GM03348 (cell line): ENCODE measurements around the gene THRA.

Experiments used
- DNase-seq: peaks from one replicate; pipeline ENCODE4 v3.0.0; 2012; ENCODE audit warnings: low spot score

THRA gene

DNA sequence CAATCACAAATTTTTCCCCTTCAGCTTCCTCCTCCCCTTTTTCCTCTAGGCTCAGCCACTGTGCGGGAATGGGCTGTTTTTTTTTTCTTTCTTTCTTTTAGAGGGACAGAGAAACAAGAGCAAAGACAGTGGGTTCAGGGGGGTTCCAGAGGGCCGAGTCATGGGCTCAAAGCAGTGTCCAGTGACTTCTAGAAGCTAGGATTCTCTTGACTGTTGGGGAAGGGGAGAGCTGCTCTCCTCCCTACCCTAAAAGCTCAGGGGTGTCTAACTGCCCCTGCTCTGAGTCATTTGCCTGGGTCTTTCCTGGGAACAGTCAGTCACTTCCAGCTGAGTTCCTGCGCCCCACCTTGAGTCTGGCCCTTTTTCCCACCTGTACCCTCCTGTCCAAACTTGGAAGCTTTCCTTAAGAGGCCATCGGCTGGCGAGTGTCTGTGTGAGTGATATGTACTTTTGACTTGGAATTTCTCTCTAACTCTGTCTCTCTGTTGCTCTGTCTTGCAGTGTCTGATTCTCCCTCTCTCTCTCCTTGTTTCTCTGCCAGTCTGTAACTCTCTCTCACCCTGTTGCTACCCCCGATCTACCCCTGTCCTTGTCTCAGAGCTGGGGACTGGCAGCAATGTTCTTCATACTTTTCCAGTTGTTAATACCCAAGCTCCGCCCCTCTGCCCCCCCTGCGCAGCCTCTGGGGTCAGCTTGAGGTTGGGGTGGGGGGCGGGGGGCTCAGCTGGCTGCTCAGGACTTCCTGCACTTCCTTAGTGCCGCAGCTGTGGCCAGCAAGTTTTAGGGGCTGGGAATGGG is 2.4 kb downstream of the THRA start:
- peak; percentile 43 for DNase-seq

DNA sequence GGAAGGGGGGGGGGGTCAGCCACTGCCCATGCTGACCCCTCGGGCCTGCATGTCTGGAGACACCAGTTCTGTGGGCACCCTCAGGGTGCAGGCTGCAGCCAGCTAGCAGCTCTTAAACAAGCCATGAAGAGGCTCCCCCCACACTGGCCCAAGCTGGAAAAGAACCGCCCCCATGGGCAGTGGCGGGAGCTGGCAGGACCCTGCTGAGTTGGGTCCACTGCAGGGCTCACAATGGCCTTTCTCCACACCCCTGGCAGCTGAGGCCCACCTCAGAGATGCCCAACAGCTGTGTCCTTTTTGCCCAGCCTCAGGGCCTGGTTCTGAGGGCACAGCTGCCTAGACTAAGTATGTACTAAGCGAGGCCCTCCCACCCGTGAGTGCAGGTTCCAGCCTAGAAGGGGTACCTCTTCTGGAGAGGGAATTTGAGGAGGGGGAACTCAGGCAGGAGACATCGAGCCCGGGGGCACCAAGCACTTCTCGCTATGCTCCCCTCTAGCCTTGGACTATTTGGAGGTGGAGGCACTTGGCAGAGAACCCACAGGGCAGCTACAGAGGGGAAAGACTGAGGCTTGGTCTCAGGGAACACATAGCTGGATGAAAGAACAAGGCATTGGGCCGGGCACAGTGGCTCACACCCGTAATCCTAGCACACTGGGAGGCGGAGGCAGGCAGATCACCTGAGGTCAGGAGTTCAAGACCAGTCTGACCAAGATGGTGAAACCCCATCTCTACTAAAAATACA is 3.2 kb downstream of the THRA start:
- no peak for DNase-seq

DNA sequence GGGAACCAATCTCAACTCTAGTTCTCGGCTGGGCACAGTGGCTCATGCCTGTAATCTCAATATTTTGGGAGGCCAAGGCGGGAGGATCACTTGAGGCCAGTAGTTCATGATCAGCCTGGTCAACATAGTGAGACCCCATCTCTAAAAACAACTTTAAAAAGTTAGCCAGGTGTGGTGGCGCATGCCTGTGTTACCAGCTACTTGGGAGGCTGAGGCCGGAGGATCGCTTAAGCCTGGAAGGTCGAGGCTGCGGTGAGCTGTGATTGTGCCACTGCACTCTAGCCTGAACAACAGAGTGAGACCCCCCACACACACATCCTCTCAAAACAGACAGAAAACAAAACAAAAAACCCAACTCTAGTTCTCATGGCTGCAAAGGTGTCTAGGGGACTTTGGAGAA is 4.9 kb downstream of the THRA start:
- DNase-seq, result no peak

DNA sequence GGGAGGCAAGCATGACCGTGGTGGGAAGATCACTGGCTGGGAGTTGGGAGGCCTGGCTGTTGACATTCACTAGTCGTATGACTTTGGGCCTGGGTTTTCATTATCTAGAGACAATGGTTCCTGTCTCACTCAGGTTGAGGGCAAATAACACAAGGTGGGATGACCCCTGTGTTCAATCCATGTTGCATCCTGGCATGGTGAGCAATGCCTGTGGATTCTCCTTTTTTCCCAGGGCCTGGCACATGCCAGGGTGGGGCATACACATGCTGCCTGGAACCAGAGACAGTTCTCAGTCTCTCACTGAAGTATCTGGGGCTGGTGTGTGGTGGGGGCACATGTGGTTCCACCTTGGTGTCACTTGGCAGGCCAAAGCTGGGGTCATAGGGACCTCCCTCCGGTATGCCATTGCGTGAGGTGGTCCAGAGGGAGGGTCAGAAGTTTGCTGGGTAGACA is 5.4 kb downstream of the THRA start:
- no peak for DNase-seq

DNA sequence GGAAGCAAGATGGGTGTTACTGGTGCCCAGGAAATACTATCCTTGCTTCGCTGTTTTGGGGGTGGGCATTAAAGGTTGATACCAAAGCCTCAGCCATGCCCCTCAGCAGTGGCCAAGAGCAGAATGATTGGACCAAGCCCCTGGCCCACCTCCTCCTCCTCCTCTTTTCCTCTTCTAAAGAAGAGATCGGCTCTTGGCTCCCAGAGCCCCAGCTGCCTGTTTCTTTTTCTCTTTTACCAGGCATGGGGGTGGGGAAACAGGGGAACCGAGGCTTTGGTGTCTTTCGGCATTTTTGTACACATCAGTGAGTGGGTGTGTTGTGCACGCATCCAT is 5.8 kb downstream of the THRA start:
- no peak for DNase-seq

DNA sequence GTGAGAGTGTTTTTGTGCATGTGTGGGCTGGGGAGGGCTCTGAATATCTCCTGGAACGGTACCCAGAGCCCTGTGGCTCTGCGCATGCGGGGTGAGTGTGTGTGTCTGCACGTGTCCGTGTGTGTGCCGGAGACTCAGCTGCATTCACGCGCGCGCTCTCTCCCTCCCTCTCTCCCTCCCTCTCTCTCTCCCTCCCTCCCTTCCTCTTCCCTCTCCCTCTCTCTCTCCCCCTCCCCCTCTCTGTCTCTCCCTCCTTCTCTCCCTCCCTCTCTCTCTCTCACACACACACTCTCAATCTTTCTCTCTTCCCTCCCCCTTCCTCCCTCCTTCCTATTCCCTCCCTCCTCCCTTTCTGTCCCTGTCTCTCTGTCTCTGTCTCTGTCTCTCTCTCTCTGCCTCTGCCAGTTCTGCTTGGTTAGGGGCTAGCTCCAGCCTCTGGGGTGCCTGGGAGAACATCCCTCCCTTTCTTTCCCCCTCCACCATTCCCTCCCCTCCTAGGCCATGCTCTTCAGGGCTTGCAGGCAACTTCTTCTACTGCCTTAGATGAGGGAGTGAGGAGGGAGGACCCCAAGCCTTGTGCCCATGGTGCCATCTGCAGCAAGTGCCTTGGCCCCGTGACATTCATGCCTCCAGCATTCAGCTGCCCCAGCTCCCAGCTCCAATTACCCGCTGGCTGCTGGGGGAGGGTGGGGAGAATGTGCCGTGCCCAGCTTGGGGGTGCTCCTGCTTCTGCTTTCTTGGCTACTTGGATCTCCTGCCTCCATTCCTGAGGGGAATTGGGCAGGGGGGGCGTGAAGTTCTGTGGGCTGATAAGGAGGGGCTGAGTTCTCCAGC is 6.4 kb downstream of the THRA start:
- peak; percentile 87 for DNase-seq

DNA sequence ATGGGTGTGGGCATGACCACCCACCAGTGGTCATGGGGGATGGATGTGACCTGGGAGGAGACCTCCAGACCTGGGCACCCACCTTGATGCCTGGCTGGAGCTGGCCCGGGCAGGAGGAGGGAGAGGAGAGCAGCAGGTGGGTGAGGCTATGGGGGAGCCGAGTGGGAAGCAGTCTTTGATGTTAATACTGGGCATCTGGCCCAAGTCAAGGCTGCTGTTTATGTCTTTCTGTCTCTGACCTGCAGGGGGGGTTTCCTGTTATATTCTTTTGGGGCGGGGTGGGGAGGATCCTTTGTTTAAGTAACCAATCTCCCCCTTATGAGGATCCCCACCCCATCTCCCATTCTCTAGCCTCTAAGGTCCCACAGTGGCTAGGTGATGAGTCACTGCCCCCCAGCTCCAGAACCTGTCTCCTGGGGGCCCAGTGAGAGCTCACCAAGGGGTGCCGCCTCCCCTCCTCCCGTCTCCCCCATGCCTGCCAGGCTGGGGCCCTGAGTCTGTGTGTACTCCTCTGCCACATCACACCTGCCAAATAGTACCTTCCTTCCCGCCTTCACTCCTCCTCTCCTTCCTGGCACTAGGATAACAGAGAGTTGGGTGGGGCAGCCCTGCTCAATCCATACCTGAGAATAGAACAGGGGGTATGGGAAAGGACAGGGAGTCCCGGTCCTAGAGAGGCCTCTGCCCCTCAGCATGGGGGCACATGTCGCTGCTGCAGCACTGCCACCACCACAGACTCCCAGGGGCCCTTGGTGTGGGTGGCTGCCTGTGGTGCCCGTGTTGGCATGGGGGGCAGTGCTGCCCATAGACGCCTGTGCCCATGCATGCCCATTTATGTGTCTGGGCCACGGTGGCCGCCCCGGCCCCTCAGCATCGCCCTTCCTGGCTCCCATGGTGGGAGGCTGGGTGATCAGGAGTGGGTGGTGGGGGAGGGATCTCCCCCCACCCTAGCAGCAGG is 7.3 kb downstream of the THRA start:
- peak; percentile 46 for DNase-seq

DNA sequence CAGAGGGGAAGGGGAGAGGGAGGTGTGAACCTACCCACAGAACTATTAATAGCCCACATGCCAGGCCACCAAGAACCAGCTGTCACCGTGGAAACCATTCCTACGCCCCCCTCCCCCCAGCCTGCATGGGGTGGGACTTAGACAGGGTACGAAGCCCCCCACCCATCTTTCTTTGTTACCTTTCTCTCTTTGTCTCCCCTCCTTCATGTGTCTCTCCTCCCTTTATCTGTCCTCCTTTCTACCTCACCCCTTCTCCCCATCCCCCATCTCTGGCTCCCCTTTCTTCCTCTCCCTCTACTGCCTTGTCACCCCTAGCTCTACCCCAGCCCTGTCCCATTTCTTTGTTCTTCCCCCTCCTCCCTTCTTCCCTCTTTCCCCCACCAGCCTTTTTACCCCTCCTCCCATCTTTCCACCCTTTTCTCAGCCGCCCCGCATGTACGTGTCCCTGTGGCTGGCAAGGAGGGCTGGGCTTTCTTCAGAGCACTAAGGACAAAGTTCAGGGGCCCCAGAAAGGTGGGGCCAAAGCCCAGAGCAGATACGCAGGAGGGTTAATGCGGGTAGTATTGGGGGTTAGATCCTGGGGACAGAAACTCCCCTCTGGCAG is 8.0 kb downstream of the THRA start:
- DNase-seq, result no peak

DNA sequence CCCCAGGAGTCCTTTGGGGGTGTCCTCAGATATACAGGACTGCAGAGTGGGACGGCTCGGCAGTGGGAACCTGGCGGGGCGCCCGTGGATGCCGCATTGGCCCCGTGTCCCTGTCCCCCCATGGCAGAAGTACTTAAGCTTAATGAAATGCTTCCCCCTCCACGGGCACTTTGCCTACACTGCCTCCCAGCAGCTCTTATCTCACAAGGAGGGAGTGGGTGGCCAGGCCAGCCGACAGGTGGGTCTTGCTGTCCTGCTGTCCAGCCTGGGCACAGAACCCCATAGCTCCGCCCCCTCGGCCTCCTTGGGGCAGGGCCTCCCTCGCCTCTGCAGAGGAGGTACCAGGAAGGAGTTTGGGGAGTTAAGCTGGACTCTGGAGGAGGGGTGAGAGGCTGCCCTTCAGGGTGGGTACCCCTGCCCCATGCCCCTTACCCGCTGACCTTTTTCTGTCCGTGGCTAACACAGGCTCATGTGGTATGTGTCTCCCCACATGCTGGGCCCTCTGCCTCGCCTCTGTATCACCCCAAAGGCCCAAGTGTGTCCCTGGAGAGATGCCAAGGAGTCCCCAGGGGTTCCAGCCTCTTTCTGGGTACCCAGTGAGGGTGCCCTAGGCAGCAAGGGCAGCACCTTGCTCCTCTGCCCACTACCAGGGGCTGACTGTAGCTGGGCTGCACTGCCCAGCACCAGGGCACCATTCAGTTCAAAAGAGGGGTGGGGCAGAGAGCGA is 8.7 kb downstream of the THRA start:
- no peak for DNase-seq

DNA sequence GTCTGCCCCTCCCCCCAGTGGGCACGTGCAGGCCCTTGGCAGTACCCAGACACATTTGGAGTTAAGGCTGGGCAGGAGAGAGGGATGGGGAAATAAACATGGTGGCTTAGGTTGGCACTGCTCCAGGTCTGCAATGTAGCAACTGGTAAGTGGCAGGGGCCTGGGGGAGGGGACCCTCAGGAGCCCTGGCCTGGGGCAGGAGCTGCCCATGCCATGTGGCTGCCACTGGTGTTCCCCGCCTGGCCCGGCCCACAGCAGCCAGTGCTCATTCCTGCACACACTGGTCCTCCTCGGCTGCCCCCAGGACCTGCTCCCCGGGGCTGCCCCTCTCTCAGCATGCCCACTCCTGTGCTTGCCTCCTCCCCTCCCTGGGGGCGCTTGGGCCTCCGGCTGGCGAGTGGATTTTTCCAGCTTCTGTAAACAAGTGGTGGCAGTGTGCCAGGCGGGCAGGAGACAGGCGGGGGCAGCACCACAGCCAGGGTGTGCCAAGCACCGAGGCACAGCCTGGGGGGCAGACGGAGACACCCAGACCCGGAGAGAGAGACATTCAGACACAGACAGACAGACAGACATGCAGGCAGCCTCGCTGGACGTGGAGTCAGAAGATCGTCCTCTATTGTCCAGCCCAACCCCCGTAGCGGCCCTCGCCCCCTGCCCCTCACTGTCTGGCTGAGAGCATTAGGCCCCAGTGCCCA is 9.4 kb downstream of the THRA start:
- DNase-seq, result no peak

DNA sequence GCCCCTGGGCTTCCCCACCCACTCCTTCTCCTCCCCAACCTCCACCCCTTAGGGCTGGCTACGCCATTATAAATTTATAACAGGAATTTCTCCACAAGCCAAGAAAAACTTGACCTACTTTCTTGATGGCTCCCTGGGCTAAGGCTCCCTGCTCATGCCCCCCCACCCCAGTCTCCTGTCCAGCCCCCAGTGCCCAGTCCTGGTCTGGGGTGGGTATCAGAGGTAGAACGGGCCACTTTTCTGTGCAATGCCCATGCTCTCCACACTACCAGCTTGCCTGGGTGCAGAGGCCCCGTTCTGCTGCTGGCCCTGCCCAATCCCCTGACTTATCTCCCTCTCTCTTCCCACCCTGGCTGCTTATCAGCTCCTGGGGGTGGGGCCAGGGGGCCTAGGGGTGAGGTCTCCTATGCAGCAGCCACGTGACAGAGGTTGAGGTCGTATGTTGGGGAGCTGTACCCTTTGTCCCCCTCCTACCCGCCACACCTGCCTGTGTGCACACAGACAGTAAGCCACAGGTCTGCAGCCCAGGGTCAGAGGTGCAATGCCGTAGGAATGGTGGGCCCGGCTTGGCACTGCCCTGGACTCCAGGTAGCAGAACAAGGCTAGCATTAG is 10.1 kb downstream of the THRA start:
- no peak for DNase-seq

DNA sequence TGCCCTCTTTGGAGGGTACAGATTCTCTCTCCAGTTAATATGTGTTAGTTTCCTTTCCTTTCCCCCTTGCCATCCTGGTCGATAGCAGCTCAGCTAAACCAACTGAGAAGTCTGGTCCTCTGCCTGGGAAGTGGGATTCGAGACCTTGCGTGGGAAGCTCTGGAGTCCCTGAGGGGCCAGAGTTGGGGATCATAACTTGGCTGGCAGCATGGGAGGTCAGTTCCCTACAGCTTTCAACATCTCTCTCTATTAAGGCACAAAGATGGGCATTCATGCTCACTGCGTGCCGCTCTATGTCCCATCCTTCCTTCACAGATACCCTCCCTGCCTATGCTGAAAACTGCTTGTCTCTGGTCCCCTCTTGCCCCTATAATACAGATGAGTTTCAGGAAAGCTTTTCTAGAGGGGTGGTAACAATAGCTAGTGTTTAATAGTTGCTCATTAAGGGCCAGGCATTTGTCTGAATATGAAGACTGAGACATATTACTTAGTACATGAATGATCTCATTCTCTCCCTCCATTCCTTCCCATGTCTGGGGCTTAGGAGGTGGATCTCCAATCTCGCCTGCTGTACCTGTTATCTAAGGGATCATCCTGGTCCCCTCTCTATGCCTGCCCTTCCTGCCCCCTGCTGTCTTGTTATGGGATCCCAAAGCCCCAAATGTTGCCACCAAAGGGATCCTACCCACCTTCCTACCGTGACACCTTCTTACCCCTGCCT is 10.8 kb downstream of the THRA start:
- DNase-seq, result no peak

DNA sequence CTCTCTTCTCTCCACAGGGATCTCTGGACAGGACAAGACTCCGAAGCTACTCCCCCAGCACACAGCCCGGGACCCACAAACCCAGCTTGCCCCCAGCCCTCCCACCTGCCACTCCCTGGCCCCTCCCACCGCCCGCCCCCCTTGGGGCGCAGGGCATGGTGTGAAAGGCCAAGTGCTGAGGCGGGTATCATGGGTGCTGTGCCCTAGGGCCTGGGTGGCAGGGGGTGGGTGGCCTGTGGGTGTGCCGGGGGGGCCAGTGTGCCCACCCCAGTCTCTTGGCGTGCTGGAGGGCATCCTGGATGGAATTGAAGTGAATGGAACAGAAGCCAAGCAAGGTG is 11.4 kb downstream of the THRA start:
- no peak for DNase-seq

DNA sequence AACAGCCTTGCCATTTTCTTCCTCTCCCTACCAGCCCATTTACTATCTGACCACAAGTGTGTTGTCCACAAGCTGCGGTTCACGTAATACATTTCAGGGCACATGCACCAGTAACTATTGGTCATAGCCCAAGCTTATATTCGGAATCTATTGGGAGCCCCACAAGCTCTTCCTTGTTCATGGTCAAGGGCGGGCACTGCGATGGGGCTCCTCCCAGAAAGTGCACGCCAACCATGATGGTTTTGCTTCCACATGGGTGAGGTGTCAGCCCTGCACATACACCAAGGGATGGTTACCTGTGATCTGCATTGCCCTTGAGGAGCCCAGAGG is 12.1 kb downstream of the THRA start:
- DNase-seq, result no peak

DNA sequence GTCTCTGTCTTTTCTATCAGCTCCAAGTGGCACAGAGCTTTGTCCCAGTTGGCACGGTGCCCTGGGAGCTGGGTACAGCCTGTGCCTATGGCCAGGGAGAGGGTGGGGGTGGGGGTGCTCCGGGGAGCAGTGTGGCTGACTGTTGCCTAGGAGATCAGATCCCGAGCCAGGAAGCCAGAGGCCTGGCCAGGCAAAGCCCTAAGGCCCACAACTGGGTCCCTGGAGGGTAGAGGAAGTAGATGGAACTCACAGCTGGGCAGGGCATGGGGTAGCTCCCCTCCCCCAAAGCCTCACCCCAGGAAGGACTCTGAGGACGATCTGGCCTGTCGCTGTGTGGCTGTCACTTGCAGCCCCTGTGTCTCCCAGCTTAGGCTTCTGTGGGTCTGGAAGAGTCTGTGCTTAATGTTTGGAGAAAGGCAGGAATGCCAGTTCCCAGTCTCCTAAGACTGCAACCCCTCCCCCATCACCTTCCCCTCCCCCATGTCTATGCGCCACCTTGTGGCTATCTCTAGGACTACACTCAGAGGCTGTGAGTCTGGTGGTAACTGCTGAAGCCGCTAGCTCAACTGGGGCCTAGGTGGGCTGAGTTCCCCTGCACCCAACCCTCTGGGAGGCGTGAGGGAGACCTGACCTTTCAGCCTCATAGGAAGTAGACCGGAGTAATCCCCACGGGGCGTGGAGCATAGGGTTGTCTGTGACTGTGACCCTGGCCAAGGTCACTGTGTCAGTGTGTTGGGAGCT is 12.6 kb downstream of the THRA start:
- DNase-seq, result peak; percentile 79

DNA sequence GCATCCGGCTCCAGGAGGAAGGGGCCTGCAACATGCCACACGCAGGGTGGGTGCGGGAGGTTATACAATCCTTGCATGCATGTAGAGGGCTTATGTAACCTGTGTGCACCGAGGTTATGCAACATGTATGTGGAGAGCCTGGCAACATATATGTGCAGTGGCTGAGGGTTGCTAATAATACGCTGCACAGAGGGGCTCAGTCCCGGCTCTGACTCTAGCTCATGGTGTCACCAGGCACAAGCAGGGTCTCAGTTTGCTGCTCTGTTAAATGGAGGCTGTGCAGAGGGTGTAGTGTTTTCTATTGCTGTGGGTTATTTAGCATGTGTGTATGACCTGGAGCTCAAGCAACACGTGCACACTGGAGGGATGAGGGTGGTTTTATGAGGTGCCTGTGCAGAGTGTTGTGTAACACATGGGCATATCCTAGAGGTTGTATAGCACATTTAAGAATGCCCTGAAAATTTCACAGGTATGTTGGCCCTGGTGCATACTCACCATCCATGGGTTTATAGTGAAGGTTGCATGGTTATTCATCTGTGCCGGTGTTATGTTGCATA is 13.3 kb downstream of the THRA start:
- no peak for DNase-seq

DNA sequence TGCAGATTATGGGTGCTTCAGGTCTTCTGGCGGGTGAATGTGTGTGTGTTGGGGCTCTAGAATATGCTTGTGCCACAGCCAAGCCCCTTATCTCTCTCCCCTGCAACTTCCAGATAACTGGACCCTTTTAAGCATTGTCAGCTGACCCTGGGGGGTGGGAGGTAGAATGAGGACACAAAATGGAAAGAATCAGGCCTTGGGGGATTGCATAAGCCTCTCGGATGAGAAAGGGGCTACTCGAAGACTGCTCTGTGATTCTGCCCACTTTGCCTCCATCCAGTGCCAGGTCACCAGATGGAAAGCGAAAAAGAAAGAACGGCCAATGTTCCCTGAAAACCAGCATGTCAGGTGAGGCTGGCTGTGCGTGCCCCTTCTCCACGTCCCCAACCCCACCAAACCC is 13.8 kb downstream of the THRA start:
- no peak for DNase-seq

DNA sequence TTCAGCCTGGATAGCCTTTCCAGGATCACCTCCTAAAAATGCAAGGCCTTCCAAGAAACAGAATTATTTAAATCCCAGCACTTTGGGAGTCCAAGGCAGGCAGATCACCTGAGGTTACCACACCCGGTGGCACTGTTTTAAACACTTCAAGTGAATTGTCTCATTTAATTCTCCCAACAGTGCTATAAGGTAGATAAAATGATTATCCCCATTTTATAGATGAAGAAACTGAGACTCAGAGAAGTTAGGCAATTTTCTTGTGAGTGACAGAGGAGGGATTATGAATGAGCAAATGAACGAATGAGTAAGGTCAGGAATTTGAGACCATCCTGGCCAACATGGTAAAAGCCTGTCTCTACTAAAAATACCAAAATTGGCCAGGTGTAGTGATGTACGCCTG is 16.8 kb downstream of the THRA start:
- no peak for DNase-seq
